Uterus (tissue), 2 donors: ENCODE measurements around the gene KRTAP4-9.

Experiments
- POLR2A ChIP-seq, 2 donors: fragments of 450-650 bp; IDR thresholded peaks; one replicate each; pipeline ENCODE4 v1.6.1; 2016; ENCODE audit warnings: antibody characterized with exemption in 2 of 2, mild to moderate bottlenecking in 1 of 2, moderate library complexity in 1 of 2
- TF ChIP-seq, protein P1 (sequence below), 4 experiments: fragments of 200-600 bp in 2 of 4; fragments of 450-650 bp in 2 of 4; sonication (generic) in 2 of 4; IDR thresholded peaks; one replicate each; pipeline ENCODE4 v1.5.1; 2016 to 2019; ENCODE audit warnings: antibody characterized with exemption in 4 of 4, mild to moderate bottlenecking in 2 of 4, moderate library complexity in 1 of 4

DNA sequence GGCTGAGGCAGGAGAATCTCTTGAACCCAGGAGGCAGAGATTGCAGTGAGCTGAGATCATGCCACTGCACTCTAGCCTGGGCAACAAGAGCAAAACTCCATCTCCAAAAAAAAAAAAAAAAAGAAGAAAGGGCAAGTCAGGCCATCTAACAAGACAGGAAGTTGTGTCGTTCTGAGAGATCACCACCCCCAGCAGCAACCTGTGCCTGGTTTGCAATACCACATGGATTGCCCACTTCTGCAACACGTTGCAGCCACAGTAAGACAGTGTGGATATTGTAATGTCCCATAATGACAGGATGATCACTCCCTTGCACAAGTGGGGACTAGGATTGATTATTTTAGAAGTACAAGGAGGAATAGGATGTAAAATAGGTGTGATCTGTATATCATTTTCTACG is 36.2 kb upstream of the KRTAP4-9 start:
- TF ChIP-seq, protein P1, sequence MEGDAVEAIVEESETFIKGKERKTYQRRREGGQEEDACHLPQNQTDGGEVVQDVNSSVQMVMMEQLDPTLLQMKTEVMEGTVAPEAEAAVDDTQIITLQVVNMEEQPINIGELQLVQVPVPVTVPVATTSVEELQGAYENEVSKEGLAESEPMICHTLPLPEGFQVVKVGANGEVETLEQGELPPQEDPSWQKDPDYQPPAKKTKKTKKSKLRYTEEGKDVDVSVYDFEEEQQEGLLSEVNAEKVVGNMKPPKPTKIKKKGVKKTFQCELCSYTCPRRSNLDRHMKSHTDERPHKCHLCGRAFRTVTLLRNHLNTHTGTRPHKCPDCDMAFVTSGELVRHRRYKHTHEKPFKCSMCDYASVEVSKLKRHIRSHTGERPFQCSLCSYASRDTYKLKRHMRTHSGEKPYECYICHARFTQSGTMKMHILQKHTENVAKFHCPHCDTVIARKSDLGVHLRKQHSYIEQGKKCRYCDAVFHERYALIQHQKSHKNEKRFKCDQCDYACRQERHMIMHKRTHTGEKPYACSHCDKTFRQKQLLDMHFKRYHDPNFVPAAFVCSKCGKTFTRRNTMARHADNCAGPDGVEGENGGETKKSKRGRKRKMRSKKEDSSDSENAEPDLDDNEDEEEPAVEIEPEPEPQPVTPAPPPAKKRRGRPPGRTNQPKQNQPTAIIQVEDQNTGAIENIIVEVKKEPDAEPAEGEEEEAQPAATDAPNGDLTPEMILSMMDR (IDR thresholded peaks at IDR 0.05) = no peak
- TF ChIP-seq POLR2A (IDR thresholded peaks at IDR 0.05) = no peak
